ENCODE data around the gene CAMK1. TPM values are rescaled to one million over a fixed set of nuclear protein-coding genes. Genes with fewer than 3 reads are reported as not detected.

CAMK1 gene
- total and polyA plus RNA-seq, 9 of the 15 experiments (the other 6 are each of a cell fraction or from before 2014, with no cell fraction given) = 0.23 to 10.7 (median 6.0) TPM

DNA sequence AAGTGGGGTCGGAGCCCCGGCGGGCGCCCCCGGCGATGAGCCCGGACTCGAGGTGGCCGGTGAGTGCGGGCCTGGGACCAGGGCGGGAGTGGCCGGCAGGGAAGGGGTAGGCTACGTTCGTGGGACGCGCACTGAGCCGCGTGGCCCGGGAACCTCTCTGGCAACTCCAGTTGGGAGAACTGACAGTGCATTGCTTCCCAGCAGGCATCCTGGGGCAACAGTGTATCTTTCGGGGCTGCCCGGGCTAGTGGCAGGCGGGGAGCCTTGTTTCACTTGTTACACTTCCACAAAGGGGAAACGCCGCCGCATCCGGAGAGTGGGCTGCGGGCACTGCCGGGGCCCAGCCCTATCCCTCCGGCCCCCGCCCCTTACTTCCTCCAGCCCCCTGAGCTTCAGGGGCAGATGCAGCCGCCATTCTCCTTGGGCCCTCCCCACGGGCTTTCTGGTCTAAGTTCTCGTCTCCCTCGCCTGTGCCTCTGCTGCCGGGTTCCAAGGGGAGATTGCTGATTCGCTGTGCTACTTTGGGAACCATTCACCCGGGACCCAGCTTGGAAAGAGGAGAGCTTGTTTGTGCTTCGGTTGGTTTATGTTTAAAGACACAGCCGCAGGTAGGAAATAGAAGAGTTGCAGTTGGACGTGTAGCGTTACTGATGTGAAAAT lies 37.5 kb downstream of the CAMK1 start (continued):
- TF ChIP-seq HMGN3 (IDR thresholded peaks at IDR 0.05; ENCODE audit: borderline replicate concordance, extremely low read depth, insufficient read length, low read depth, low read length) (peak; percentile 11), ZNF445 (CRISPR knock-in tag; IDR thresholded peaks at IDR 0.05; ENCODE audit: low read depth) (no peak)

DNA sequence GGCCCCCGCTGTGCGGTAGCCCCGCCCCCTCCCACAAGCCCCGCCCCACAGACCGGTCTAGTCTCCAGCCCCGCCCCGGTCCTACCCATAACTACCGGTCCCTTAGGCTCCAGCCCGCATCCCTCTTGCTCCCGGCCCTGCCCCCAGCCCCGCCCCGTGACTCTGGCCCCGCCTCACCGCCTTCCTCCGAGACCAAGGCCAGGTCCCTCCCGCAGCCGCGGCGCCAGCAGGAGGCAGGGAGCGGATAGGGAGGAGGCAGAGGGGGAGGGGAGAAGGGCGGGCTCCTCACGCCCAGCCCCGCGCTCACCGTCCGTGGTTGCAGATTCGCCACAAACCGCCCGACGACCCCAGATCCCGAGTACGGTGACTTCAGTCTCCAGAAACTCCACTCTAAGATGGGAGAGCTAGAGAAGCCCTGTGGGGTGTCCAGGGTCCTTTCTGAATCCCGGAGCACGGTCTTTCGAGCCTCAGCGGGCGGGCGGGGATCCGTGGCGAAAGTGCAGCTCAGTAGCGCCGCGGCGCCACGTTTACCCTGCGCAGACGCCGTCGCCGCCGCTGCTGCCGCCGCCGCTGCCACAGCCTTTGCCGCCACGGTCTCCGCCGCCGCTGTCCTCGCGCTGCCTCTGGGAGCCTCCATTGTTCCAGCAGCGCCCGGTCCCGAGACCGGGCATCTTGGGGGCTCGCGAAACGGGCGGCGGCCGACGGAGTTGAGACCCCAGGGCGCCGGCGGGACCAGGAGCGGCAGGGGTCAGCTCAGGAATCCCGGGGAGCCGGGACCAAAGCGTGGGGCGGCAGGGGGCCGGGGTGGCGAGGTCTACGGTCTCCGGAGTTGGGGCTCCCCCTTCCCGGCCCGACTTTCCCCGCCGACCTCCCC lies 38.3 kb downstream of the CAMK1 start, which contains the start of gene BRPF1:
Gene BRPF1 (plus strand): TSS at position 530 of the 874 bp plus-strand sequence. CDS start 2,406 bp downstream, outside the sequence.
- under 1% methylated on average over 67 of the region's 88 CpGs for WGBS (ENCODE audit: insufficient coverage, low coverage, missing lambda C conversion rate)
- peak; percentile 99 to 100 (median 100) for DNase-seq (ENCODE audit: extremely low read depth in 1 of 4, low spot score in 3 of 4)
- TF ChIP-seq ELF2 (CRISPR knock-in tag; IDR thresholded peaks at IDR 0.05) (no peak; the same call in 1 of the 2 replicates), MCM5 (IDR thresholded peaks at IDR 0.05; ENCODE audit: low read depth) (no peak), MCM7 (IDR thresholded peaks at IDR 0.05) (no peak), NR2C2 (CRISPR knock-in tag; IDR thresholded peaks at IDR 0.05) (no peak), NR2C2 (tag; IDR thresholded peaks at IDR 0.05) (peak; percentile 80), E2F6 (IDR thresholded peaks at IDR 0.05; ENCODE audit: borderline replicate concordance in 1 of 2, extremely low read depth in 1 of 2, insufficient read depth in 1 of 2, insufficient read length in 1 of 2, low read depth in 1 of 2, low read length in 1 of 2, poor library complexity in 1 of 2, severe bottlenecking in 1 of 2) (peak; percentile 65 to 73)
- TF ChIP-seq, protein P1, sequence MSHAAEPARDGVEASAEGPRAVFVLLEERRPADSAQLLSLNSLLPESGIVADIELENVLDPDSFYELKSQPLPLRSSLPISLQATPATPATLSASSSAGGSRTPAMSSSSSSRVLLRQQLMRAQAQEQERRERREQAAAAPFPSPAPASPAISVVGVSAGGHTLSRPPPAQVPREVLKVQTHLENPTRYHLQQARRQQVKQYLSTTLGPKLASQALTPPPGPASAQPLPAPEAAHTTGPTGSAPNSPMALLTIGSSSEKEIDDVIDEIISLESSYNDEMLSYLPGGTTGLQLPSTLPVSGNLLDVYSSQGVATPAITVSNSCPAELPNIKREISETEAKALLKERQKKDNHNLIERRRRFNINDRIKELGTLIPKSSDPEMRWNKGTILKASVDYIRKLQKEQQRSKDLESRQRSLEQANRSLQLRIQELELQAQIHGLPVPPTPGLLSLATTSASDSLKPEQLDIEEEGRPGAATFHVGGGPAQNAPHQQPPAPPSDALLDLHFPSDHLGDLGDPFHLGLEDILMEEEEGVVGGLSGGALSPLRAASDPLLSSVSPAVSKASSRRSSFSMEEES (CRISPR knock-in tag; IDR thresholded peaks at IDR 0.05) = no peak
- TF ChIP-seq, protein P2, sequence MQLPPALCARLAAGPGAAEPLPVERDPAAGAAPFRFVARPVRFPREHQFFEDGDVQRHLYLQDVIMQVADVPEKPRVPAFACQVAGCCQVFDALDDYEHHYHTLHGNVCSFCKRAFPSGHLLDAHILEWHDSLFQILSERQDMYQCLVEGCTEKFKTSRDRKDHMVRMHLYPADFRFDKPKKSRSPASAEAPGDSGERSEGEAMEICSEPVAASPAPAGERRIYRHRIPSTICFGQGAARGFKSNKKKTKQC (CRISPR knock-in tag; IDR thresholded peaks at IDR 0.05) = no peak

More for the DNA sequence above, 38.3 kb downstream of the CAMK1 start, which contains the start of gene BRPF1:
- peak within 1 kb of the TSS; percentile 99 to 100 for H3K9ac ChIP-seq (ENCODE audit: insufficient read depth in 1 of 2, low read depth in 2 of 2, low read length in 2 of 2)
- no peaks in the 10 kb centered on the region for H3K9me1 ChIP-seq (ENCODE audit: control insufficient read depth, insufficient read depth, low read length)
- no TSS peak for BruUV-seq (replicated peaks)
- peak; percentile 97 for ATAC-seq
- FAIRE-seq = peak; percentile 91
- H3K4me2 ChIP-seq (ENCODE audit: insufficient read depth, low read length) = peak within 1 kb of the TSS; percentile 91
- H3K4me1 ChIP-seq (replicated peaks in 1 of 2; ENCODE audit: control insufficient read depth in 2 of 2, insufficient read depth in 2 of 2, low read length in 2 of 2) = peaks cover 34 to 36% of the 10 kb centered on the region in 2 experiments
- intact Hi-C loops (cut with micrococcal nuclease) = loop anchor here (1.0 kb wide), 1 partner anchor 18 kb away; the partner anchor contains the start of gene OGG1
- ChIA-PET CTCF (ENCODE audit: low intra/inter-chr PET ratio) (no interaction called here), POLR2A (interaction anchor here (0.6 to 5.9 kb wide), 17 partner anchors 8 to 589 kb away, joined by 3 to 60 read pairs (median 4); partner anchors contain the start of genes ARPC4, OGG1, SEC13 and THUMPD3)
- peaks cover 43% of the 10 kb centered on the region for H3K79me2 ChIP-seq (ENCODE audit: control insufficient read depth, insufficient read depth, low read length)
- in situ Hi-C loops (cut with MboI) = no loop called here
- peaks cover 16% of the 10 kb centered on the region for H4K20me1 ChIP-seq (replicated peaks; ENCODE audit: control insufficient read depth, insufficient read depth, low read length)
- no peaks in the 10 kb centered on the region for H3K9me3 ChIP-seq (replicated peaks; ENCODE audit: control insufficient read depth, insufficient read depth, low read depth, low read length)
- H2AFZ ChIP-seq (ENCODE audit: low read depth, low read length) = peak within 1 kb of the TSS; percentile 100
- H3K27me3 ChIP-seq (ENCODE audit: control insufficient read depth in 2 of 2, insufficient read depth in 2 of 2, low read length in 2 of 2) = no peaks in the 10 kb centered on the region
- peaks cover 35% of the 10 kb centered on the region for H3K36me3 ChIP-seq (ENCODE audit: control insufficient read depth, insufficient read depth, low read length)
- H3K4me3 ChIP-seq = peak within 1 kb of the TSS; percentile 93
- H3K27ac ChIP-seq (ENCODE audit: extremely low read depth, low read depth, low read length) = peak within 1 kb of the TSS; percentile 100
